Lung (tissue), 12 donors: ENCODE results near the gene MTUS2. TPM values are rescaled to one million over a fixed set of nuclear protein-coding genes. Genes with fewer than 3 reads are reported as not detected.

Experiments used
- ATAC-seq: fragments of 200-7000 bp; cut with Tn5 transposase; one replicate; pipeline ENCODE4 v1.9.1; 2020; ENCODE audit warnings: moderate number of reproducible peaks; ENCODE audit not compliant: insufficient read depth, low FRiP score
- DNase-seq, 3 donors: peaks; one replicate each; pipeline ENCODE4 v3.0.0-alpha.2; 2013 to 2017
- H3K27ac ChIP-seq, 2 donors: one replicate each; pipeline ENCODE4 v1.5.1; 2013; ENCODE audit warnings: mild to moderate bottlenecking in 2 of 2, moderate library complexity in 2 of 2, control low read depth in 1 of 2, inconsistent platforms in 1 of 2, low read depth in 1 of 2, low read length in 1 of 2
- H3K27me3 ChIP-seq, 3 donors: one replicate each; pipeline ENCODE4 v1.5.1; 2013; ENCODE audit warnings: low read length in 2 of 3; ENCODE audit not compliant: control insufficient read depth in 3 of 3, insufficient read depth in 3 of 3
- H3K36me3 ChIP-seq, 4 donors: one replicate each; pipeline ENCODE4 v1.5.1; 2013; ENCODE audit warnings: low read length in 4 of 4, mild to moderate bottlenecking in 1 of 4, moderate library complexity in 1 of 4; ENCODE audit not compliant: control insufficient read depth in 4 of 4, insufficient read depth in 4 of 4
- H3K4me1 ChIP-seq, 5 donors: one replicate each; pipeline ENCODE4 v1.5.1; 2013; ENCODE audit warnings: low read length in 5 of 5, mild to moderate bottlenecking in 2 of 5, moderate library complexity in 1 of 5; ENCODE audit not compliant: control insufficient read depth in 5 of 5, insufficient read depth in 5 of 5
- H3K4me3 ChIP-seq: one replicate; pipeline ENCODE4 v1.5.1; 2013; ENCODE audit warnings: mild to moderate bottlenecking, control low read depth, moderate library complexity
- H3K9ac ChIP-seq, 2 donors: one replicate each; pipeline ENCODE4 v1.5.1; 2013; ENCODE audit warnings: low read length in 2 of 2, control low read depth in 1 of 2; ENCODE audit not compliant: insufficient read depth in 1 of 2
- H3K9me3 ChIP-seq, 4 donors: one replicate each; pipeline ENCODE4 v1.5.1; 2013; ENCODE audit warnings: low read length in 3 of 4, mild to moderate bottlenecking in 1 of 4, moderate library complexity in 1 of 4; ENCODE audit not compliant: control insufficient read depth in 4 of 4, insufficient read depth in 3 of 4
- CTCF ChIP-seq: IDR thresholded peaks from 2 replicates; pipeline ENCODE4 v1.5.1; 2012; ENCODE audit warnings: mild to moderate bottlenecking; ENCODE audit errors: control extremely low read depth, extremely low read depth
- WGBS, 2 donors: extraction: QIAGEN DNeasy Blood & Tissue Kit; methylation state at CpG; one replicate each; pipeline ENCODE4 v1.1.7; 2013; 5-methylcytosine and 5-hydroxymethylcytosine counted together
- polyA plus RNA-seq, 2 donors: library from polyadenylated mRNA; stranded (reverse); fragments of 200-250 nt; gene quantifications; one replicate each; pipeline ENCODE4 v1.2.1, GENCODE V29; 2013
- total RNA-seq, 2 donors: library from RNA; depleted of rRNA in 1 of 2; stranded (reverse); fragments of >200 nt in 1 of 2; gene quantifications; one replicate each; pipeline ENCODE4 v1.2.1, GENCODE V29; 2014 to 2021
- donor health status: control.
- donor health status: control.
- donor health status: Bipolar disorder and iron deficiency.
- donor health status: healthy.
- donor health status: DM: yes; HTN: yes; CAD: no.

Gene MTUS2
- total and polyA plus RNA-seq, 4 donors, result 0.03 to 0.54 (median 0.08) TPM

GRCh38 chr13:29500386-29500785 lies 680.2 kb downstream of the MTUS2 start:
- WGBS, 2 donors, result 88 to 90% methylated on average over 7 of the region's 7 CpGs
- H3K9ac ChIP-seq, result no peak overlapping the region
- no peaks in the 10 kb centered on the region for H3K9me3 ChIP-seq
- DNase-seq (no peak), ATAC-seq (no peak)
- peaks cover 0 to 4% (median 0%) of the 10 kb centered on the region in 4 donors for H3K36me3 ChIP-seq
- H3K27ac ChIP-seq, result no peak overlapping the region
- H3K4me1 ChIP-seq, result peaks cover 0 to 15% (median 0%) of the 10 kb centered on the region in 5 donors
- no peak overlapping the region for H3K4me3 ChIP-seq
- no peak for TF ChIP-seq CTCF
- peaks cover 0 to 21% (median 9%) of the 10 kb centered on the region in 3 donors for H3K27me3 ChIP-seq

DNA sequence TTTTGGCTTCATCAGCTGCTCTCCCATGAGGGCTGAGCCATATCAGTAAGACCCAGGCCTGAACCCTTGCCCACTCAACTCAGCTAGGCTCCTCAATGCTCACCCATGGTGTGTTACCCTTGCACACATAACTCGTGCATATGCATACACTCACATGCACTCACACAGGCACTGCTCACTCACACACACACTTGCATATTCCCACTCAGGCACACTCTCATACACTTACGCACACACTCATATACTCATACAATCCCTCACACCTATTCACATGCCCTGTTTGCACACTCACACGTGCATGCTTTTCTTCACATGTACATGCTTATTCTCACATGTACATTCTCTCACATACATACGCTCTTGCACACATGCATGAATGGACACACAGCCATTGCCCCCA lies 681.5 kb downstream of the MTUS2 start:
- Histone ChIP-seq H3K4me1 (peaks cover 0 to 9% (median 0%) of the 10 kb centered on the region in 5 donors), H3K9me3 (no peaks in the 10 kb centered on the region), H3K36me3 (peaks cover 0 to 4% (median 0%) of the 10 kb centered on the region in 4 donors), H3K27ac (no peak overlapping the region), H3K27me3 (peaks cover 0 to 22% (median 13%) of the 10 kb centered on the region in 3 donors), H3K9ac (no peak overlapping the region), H3K4me3 (no peak overlapping the region)
- DNase-seq (no peak), ATAC-seq (no peak)
- TF ChIP-seq CTCF, result no peak
- 92 to 98% methylated on average over 4 of the region's 4 CpGs for WGBS, 2 donors

GRCh38 chr13:29502391-29503008 lies 682.4 kb downstream of the MTUS2 start:
- 81 to 84% methylated on average over 13 of the region's 13 CpGs for WGBS, 2 donors
- Histone ChIP-seq H3K27ac (no peak overlapping the region), H3K9ac (no peak overlapping the region), H3K9me3 (no peaks in the 10 kb centered on the region), H3K4me3 (no peak overlapping the region), H3K4me1 (peaks cover 0 to 3% (median 0%) of the 10 kb centered on the region in 5 donors), H3K36me3 (peaks cover 0 to 4% (median 0%) of the 10 kb centered on the region in 4 donors), H3K27me3 (peaks cover 0 to 28% (median 13%) of the 10 kb centered on the region in 3 donors)
- no peak for TF ChIP-seq CTCF
- no peak for ATAC-seq
- no peak for DNase-seq
